Ishikawa (cell line): ENCODE data around the gene ENHO.

ENCODE experiments used
- CEBPB ChIP-seq: IDR thresholded peaks from 2 replicates; pipeline ENCODE4 v1.6.1; 2012
- EP300 ChIP-seq: IDR thresholded peaks from 2 replicates; pipeline ENCODE4 v1.6.1; 2012; ENCODE audit warnings: borderline replicate concordance
- FOXM1 ChIP-seq: IDR thresholded peaks from 2 replicates; pipeline ENCODE4 v1.6.1; 2012; ENCODE audit warnings: low read depth, borderline replicate concordance
- MAX ChIP-seq: IDR thresholded peaks from 2 replicates; pipeline ENCODE4 v1.6.1; 2012
- NFIC ChIP-seq: IDR thresholded peaks from 2 replicates; pipeline ENCODE4 v1.6.1; 2012
- RAD21 ChIP-seq: IDR thresholded peaks from 2 replicates; pipeline ENCODE4 v1.6.1; 2012; ENCODE audit warnings: low read depth
- REST ChIP-seq: IDR thresholded peaks from 2 replicates; pipeline ENCODE4 v1.6.1; 2012; ENCODE audit warnings: low read depth, mild to moderate bottlenecking
- TAF1 ChIP-seq: IDR thresholded peaks from 2 replicates; pipeline ENCODE4 v1.6.1; 2012; ENCODE audit warnings: low read depth, mild to moderate bottlenecking
- USF1 ChIP-seq: IDR thresholded peaks from 2 replicates; pipeline ENCODE4 v1.6.1; 2012

- TF ChIP-seq EP300 (no peak), CEBPB (no peak), REST (no peak), RAD21 (no peak), TAF1 (no peak), USF1 (no peak), MAX (no peak), FOXM1 (no peak), NFIC (no peak)
These were observed 24.2 kb downstream of the ENHO start for GRCh38 chr9:34498553-34498952.
